GM12891 (cell line): Measurements from ENCODE around the gene ZSWIM6.

Experiments used
- POLR2A ChIP-seq: IDR thresholded peaks from 2 replicates; pipeline ENCODE4 v1.6.1; 2011; ENCODE audit warnings: low read depth, low read length, control low read depth
- POLR2AphosphoS5 ChIP-seq: IDR thresholded peaks from 2 replicates; pipeline ENCODE4 v1.6.1; 2011; ENCODE audit warnings: low read depth, low read length, control low read depth
- SPI1 ChIP-seq: IDR thresholded peaks from 2 replicates; pipeline ENCODE4 v1.6.1; 2011; ENCODE audit warnings: low read depth, low read length, control low read depth
- TAF1 ChIP-seq: IDR thresholded peaks from 2 replicates; pipeline ENCODE4 v1.6.1; 2011; ENCODE audit warnings: low read depth, low read length, control low read depth

DNA sequence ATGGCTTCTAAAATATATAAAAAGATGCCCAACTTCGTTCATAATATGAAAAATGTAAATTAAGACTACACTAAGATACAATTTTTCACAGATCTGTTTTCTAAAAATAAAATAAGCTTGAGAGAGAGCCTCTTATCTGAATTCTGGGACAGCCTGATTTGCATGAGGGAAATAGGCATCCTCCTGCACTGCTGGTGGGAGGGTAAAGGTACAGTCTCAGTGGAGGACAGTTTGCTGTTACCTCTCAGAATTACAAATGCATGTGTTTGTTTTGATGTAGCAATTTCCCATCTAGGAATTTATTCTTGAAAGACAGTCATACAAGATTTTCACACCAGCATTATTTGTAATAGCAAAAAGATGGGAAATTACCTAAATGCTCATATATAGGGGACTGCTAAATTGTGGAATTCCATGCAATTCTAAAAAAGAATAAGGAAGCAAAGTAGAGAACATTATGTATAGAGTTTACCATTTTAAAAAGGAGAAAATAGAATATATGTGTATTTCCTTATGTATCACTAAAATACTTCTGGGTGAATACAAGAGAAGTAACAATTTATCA lies 75.7 kb downstream of the ZSWIM6 start:
- TF ChIP-seq POLR2AphosphoS5: no peak
- TF ChIP-seq POLR2A: no peak
- TF ChIP-seq SPI1: no peak
- TF ChIP-seq TAF1: no peak
